Right atrium auricular region (tissue), 2 donors: Measurements from ENCODE around the gene WDR27. TPM values are rescaled to one million over a fixed set of nuclear protein-coding genes. Genes with fewer than 3 reads are reported as not detected.

Experiments
- DNase-seq: peaks from one replicate; pipeline ENCODE4 v3.0.0-alpha.2; 2019; ENCODE audit warnings: low spot score
- H3K27ac ChIP-seq, 2 donors: fragments of 200-600 bp; sonication (generic); 1 replicate in 1 of 2; 2 replicates in 1 of 2; pipeline ENCODE4 v1.5.1; 2016 to 2019
- H3K27me3 ChIP-seq, 2 donors: fragments of 200-600 bp; sonication (generic); one replicate each; pipeline versions ENCODE4 v1.5.1 to v1.6.0; 2017 to 2019
- H3K36me3 ChIP-seq: fragments of 200-600 bp; sonication (generic); one replicate; pipeline ENCODE4 v1.5.1; 2016
- H3K4me1 ChIP-seq, 2 donors: fragments of 200-600 bp; sonication (generic); one replicate each; pipeline versions ENCODE4 v1.5.1 to v1.6.0; 2017 to 2019
- H3K4me3 ChIP-seq, 2 donors: fragments of 200-600 bp; sonication (generic); 1 replicate in 1 of 2; 2 replicates in 1 of 2; pipeline ENCODE4 v1.5.1; 2017 to 2019; ENCODE audit warnings: mild to moderate bottlenecking in 1 of 2, moderate library complexity in 1 of 2
- H3K9me3 ChIP-seq, 2 donors: fragments of 200-600 bp; sonication (generic); one replicate each; pipeline ENCODE4 v1.5.1; 2019
- CTCF ChIP-seq, 2 donors: fragments of 200-600 bp; sonication (generic); IDR thresholded peaks; one replicate each; pipeline ENCODE4 v1.5.1; 2019; ENCODE audit warnings: antibody characterized with exemption in 2 of 2
- total RNA-seq, 2 donors: library from RNA; depleted of rRNA; stranded (reverse); fragments of >200 nt; gene quantifications; one replicate each; pipeline ENCODE4 v1.1.0, GENCODE V29; 2016

The WDR27 gene
- total RNA-seq, 2 donors from 2014 or later, result 3.5 to 4.7 TPM

- no peaks in the 10 kb centered on the region for H3K9me3 ChIP-seq
- TF ChIP-seq CTCF (IDR thresholded peaks at IDR 0.05), result no peak
- no peaks in the 10 kb centered on the region for H3K27me3 ChIP-seq
- H3K36me3 ChIP-seq, result no peaks in the 10 kb centered on the region
- no peak overlapping the region for H3K4me3 ChIP-seq
- H3K27ac ChIP-seq, result no peak overlapping the region
- no peaks in the 10 kb centered on the region for H3K4me1 ChIP-seq
- no peak for DNase-seq
Measured at GRCh38 chr6:169691260-169691659, 10.6 kb downstream of the WDR27 start.

GRCh38 chr6:169689287-169689686 lies 12.5 kb downstream of the WDR27 start:
- Histone ChIP-seq H3K4me1 (no peaks in the 10 kb centered on the region), H3K9me3 (peaks cover 8 to 12% of the 10 kb centered on the region in 2 donors), H3K36me3 (no peaks in the 10 kb centered on the region), H3K27ac (no peak overlapping the region), H3K4me3 (no peak overlapping the region), H3K27me3 (no peaks in the 10 kb centered on the region)
- TF ChIP-seq CTCF (IDR thresholded peaks at IDR 0.05), result no peak
- DNase-seq, result no peak

GRCh38 chr6:169685860-169686259 lies 16.0 kb downstream of the WDR27 start:
- TF ChIP-seq CTCF (IDR thresholded peaks at IDR 0.05), result no peak

DNA sequence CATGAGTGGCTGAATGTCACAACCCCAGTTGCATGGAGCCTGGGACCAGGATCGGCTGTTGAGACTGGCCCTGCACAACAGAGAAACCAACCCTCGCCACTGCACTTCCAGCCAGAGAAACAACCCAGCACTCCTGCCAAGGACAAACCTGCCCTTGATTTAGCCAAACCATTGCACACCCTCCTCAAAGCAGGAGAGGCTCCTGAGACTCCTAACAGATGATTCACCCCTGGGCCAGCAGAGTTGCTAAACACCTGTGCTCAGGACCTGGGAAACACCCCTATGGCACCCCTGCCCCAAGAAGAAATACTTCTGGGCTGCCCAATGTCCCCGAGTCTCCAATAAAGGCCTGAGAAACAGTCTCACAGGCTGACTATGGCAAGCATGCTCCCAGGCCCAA lies 17.8 kb downstream of the WDR27 start:
- H3K9me3 ChIP-seq, result peaks cover 8 to 12% of the 10 kb centered on the region in 2 donors
- no peak for TF ChIP-seq CTCF (IDR thresholded peaks at IDR 0.05)
- no peaks in the 10 kb centered on the region for H3K4me1 ChIP-seq
- H3K27ac ChIP-seq, result no peak overlapping the region
- no peak for DNase-seq
- peaks cover 6% of the 10 kb centered on the region for H3K36me3 ChIP-seq
- no peak overlapping the region for H3K4me3 ChIP-seq
- no peaks in the 10 kb centered on the region for H3K27me3 ChIP-seq

More at GRCh38 chr6:169685860-169686259, 16.0 kb downstream of the WDR27 start:
- Histone ChIP-seq H3K4me1 (no peaks in the 10 kb centered on the region), H3K9me3 (peaks cover 8 to 12% of the 10 kb centered on the region in 2 donors), H3K4me3 (no peak overlapping the region), H3K27ac (no peak overlapping the region), H3K27me3 (no peaks in the 10 kb centered on the region), H3K36me3 (no peaks in the 10 kb centered on the region)
- DNase-seq, result no peak

GRCh38 chr6:169678342-169678741 lies 23.5 kb downstream of the WDR27 start:
- Histone ChIP-seq H3K4me1 (no peaks in the 10 kb centered on the region), H3K27me3 (no peaks in the 10 kb centered on the region), H3K9me3 (no peaks in the 10 kb centered on the region), H3K36me3 (peaks cover 6% of the 10 kb centered on the region), H3K27ac (no peak overlapping the region), H3K4me3 (no peak overlapping the region)
- DNase-seq, result no peak
- no peak for TF ChIP-seq CTCF (IDR thresholded peaks at IDR 0.05)

DNA sequence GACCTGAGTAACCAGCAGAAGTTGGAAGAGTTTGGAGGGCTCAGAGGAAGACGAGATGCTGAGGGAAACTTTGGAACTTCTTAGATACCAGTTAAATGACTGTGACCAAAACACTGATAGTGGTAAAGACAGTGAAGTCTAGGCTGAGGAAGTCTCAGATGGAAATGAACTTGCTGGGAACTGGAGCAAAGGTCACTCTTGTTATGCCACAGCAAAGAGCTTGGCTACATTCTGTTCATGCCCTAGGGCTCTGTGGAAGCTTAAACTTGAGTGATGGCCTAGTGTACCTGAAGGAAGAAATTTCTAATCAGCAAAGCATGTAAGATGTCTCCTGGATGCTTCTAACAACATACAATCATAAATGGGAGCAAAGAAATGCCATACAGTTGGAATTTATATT lies 24.7 kb downstream of the WDR27 start:
- H3K27ac ChIP-seq, result no peak overlapping the region
- no peaks in the 10 kb centered on the region for H3K4me1 ChIP-seq
- DNase-seq, result no peak
- no peaks in the 10 kb centered on the region for H3K27me3 ChIP-seq
- no peaks in the 10 kb centered on the region for H3K9me3 ChIP-seq
- peaks cover 6% of the 10 kb centered on the region for H3K36me3 ChIP-seq
- H3K4me3 ChIP-seq, result no peak overlapping the region
- TF ChIP-seq CTCF (IDR thresholded peaks at IDR 0.05), result no peak
